ENCODE data around the gene CLN3. TPM values are rescaled to one million over a fixed set of nuclear protein-coding genes. Genes with fewer than 3 reads are reported as not detected.

The CLN3 gene
- total and polyA plus RNA-seq, 2 of the 13 experiments (the other 11 are each of a cell fraction or from before 2014, with no cell fraction given) = 23.4 to 46.8 TPM

DNA sequence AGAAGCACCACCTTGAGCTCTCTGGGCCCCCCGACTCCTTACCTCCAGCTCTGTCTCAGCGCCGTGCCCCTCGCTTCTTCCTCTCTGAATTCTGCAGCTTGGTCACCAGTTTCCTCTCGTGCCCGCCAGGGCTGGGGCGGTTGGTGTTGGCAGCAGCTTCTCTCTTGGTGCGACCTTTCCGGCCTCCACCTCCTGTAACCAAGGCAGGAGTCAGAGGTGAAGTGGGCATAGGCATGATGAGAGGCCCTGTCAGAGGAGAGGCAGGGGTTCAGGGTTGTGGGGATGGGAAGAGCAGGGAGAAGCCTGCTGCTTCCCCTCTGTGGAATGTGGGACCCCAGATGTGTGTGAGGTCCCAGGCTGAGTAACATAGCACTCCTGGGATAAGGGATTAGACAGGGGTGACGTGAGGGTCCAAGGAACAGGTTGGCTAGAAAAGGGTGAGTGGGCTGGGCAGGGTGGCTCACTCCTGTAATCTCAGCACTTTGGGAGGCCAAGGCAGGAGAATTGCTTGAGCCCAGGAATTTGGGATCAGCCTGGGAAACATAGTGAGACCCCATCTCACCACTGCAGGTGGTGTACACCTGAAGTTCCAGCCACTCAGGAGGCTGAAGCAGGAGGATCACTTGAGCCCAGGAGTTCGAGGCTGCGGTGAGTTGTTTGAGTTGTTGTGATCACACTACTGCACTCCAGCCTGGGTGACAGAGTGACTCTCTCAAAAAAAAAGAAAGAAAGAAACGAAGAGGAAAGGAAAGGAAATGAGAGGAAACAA, 46.3 kb upstream of the CLN3 start (continued):
- TF ChIP-seq, protein P1, sequence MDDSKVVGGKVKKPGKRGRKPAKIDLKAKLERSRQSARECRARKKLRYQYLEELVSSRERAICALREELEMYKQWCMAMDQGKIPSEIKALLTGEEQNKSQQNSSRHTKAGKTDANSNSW (CRISPR knock-in tag; IDR thresholded peaks at IDR 0.05; ENCODE audit: borderline replicate concordance) = no peak
- TF ChIP-seq MATR3 (CRISPR knock-in tag; IDR thresholded peaks at IDR 0.05) = no peak
- TF ChIP-seq KAT2B (IDR thresholded peaks at IDR 0.05; ENCODE audit: borderline replicate concordance, low read depth, low read length) = no peak
- TF ChIP-seq, protein P2, sequence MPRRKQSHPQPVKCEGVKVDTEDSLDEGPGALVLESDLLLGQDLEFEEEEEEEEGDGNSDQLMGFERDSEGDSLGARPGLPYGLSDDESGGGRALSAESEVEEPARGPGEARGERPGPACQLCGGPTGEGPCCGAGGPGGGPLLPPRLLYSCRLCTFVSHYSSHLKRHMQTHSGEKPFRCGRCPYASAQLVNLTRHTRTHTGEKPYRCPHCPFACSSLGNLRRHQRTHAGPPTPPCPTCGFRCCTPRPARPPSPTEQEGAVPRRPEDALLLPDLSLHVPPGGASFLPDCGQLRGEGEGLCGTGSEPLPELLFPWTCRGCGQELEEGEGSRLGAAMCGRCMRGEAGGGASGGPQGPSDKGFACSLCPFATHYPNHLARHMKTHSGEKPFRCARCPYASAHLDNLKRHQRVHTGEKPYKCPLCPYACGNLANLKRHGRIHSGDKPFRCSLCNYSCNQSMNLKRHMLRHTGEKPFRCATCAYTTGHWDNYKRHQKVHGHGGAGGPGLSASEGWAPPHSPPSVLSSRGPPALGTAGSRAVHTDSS (CRISPR knock-in tag; conservative IDR thresholded peaks at IDR 0.05) = no peak
- TF ChIP-seq, protein P3, sequence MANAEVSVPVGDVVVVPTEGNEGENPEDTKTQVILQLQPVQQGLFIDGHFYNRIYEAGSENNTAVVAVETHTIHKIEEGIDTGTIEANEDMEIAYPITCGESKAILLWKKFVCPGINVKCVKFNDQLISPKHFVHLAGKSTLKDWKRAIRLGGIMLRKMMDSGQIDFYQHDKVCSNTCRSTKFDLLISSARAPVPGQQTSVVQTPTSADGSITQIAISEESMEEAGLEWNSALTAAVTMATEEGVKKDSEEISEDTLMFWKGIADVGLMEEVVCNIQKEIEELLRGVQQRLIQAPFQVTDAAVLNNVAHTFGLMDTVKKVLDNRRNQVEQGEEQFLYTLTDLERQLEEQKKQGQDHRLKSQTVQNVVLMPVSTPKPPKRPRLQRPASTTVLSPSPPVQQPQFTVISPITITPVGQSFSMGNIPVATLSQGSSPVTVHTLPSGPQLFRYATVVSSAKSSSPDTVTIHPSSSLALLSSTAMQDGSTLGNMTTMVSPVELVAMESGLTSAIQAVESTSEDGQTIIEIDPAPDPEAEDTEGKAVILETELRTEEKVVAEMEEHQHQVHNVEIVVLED (CRISPR knock-in tag; IDR thresholded peaks at IDR 0.05; ENCODE audit: borderline replicate concordance) = 0 out of 2 replicates have a peak, but pooled peaks have one; percentile 15
- TF ChIP-seq, protein P4, sequence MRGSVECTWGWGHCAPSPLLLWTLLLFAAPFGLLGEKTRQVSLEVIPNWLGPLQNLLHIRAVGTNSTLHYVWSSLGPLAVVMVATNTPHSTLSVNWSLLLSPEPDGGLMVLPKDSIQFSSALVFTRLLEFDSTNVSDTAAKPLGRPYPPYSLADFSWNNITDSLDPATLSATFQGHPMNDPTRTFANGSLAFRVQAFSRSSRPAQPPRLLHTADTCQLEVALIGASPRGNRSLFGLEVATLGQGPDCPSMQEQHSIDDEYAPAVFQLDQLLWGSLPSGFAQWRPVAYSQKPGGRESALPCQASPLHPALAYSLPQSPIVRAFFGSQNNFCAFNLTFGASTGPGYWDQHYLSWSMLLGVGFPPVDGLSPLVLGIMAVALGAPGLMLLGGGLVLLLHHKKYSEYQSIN (CRISPR knock-in tag; IDR thresholded peaks at IDR 0.05; ENCODE audit: borderline replicate concordance) = no peak
- no peak for TF ChIP-seq ZNF10 (CRISPR knock-in tag; IDR thresholded peaks at IDR 0.05; ENCODE audit: borderline replicate concordance, low read depth)
- TF ChIP-seq, protein P5, sequence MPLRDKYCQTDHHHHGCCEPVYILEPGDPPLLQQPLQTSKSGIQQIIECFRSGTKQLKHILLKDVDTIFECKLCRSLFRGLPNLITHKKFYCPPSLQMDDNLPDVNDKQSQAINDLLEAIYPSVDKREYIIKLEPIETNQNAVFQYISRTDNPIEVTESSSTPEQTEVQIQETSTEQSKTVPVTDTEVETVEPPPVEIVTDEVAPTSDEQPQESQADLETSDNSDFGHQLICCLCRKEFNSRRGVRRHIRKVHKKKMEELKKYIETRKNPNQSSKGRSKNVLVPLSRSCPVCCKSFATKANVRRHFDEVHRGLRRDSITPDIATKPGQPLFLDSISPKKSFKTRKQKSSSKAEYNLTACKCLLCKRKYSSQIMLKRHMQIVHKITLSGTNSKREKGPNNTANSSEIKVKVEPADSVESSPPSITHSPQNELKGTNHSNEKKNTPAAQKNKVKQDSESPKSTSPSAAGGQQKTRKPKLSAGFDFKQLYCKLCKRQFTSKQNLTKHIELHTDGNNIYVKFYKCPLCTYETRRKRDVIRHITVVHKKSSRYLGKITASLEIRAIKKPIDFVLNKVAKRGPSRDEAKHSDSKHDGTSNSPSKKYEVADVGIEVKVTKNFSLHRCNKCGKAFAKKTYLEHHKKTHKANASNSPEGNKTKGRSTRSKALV (CRISPR knock-in tag; IDR thresholded peaks at IDR 0.05) = no peak
- no peak for TF ChIP-seq ZNF558 (CRISPR knock-in tag; IDR thresholded peaks at IDR 0.05; ENCODE audit: borderline replicate concordance)
- TF ChIP-seq ZMYM2 (CRISPR knock-in tag; IDR thresholded peaks at IDR 0.05) = peak; percentile 57; the same call in 1 of the 2 replicates
- TF ChIP-seq ZEB1 (IDR thresholded peaks at IDR 0.05; ENCODE audit: insufficient replicate concordance, low read depth) = no peak
- no peak for TF ChIP-seq GABPA (IDR thresholded peaks at IDR 0.05; ENCODE audit: low read depth, low read length)
- no peak for TF ChIP-seq GABPA (CRISPR knock-in tag; IDR thresholded peaks at IDR 0.05; ENCODE audit: low read depth)
- no peak for TF ChIP-seq GZF1 (CRISPR knock-in tag; IDR thresholded peaks at IDR 0.05)
- no peak for TF ChIP-seq ZNF530 (CRISPR knock-in tag; IDR thresholded peaks at IDR 0.05; ENCODE audit: low read depth)
- TF ChIP-seq ZNF790 (CRISPR knock-in tag; IDR thresholded peaks at IDR 0.05; ENCODE audit: borderline replicate concordance) = peak; percentile 26; the same call in 1 of the 2 replicates
- TF ChIP-seq SMC3 (IDR thresholded peaks at IDR 0.05; ENCODE audit: low read length) = no peak
- no peak for TF ChIP-seq RXRA (CRISPR knock-in tag; IDR thresholded peaks at IDR 0.05)
- TF ChIP-seq ZNF768 (CRISPR knock-in tag; IDR thresholded peaks at IDR 0.05) = peak; percentile 18; the same call in 1 of the 2 replicates
- TF ChIP-seq HNRNPL (IDR thresholded peaks at IDR 0.05; ENCODE audit: low read depth, low read length) = no peak
- TF ChIP-seq, protein P6, sequence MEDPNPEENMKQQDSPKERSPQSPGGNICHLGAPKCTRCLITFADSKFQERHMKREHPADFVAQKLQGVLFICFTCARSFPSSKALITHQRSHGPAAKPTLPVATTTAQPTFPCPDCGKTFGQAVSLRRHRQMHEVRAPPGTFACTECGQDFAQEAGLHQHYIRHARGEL (CRISPR knock-in tag; IDR thresholded peaks at IDR 0.05) = no peak

Data from HepG2 (cell line).